Measurements from ENCODE around the gene VAV2. TPM values are rescaled to one million over a fixed set of nuclear protein-coding genes. Genes with fewer than 3 reads are reported as not detected.
A peak's percentile ranks its signal among the peaks of the same experiment; 100 is the strongest.

VAV2 gene
- total and polyA plus RNA-seq, 2 of the 4 experiments (the other 2 are of a cell fraction) = 10.8 to 13.4 TPM

DNA sequence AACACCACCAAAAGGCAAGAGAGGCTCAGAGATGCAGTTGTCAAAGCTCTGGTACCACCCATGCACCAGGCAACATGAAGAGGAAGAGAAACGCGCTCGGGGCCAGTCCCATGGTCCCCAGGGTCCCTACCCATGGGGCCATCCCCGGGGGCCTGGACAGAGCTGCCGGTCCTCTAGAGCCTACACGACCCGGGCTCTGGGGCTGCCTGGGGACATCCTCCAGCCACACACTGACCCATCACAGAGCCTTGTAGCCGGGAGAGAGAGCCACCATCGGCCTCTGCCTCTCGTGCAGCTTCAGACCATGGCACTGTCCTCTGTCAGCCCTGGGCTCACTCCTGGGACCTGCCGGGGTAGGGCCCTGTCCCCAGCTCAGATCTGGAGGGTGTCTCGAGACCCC lies 23.7 kb downstream of the VAV2 start:
- H4K8ac ChIP-seq (ENCODE audit: low read depth in 2 of 2, low read length in 2 of 2) = no peak overlapping the region
- H3K4ac ChIP-seq (ENCODE audit: low read depth, low read length) = no peak overlapping the region
- H3K4me2 ChIP-seq (ENCODE audit: low read depth, low read length) = no peak overlapping the region
- no peak overlapping the region for H2AFZ ChIP-seq (replicated peaks; ENCODE audit: low read length, poor library complexity)
- H3K18ac ChIP-seq (ENCODE audit: low read depth, low read length) = no peak overlapping the region
- H2BK20ac ChIP-seq (ENCODE audit: low read depth, low read length) = no peak overlapping the region
- H3K4me1 ChIP-seq (ENCODE audit: control insufficient read depth, insufficient read depth, low read length) = no peaks in the 10 kb centered on the region
- H2BK120ac ChIP-seq (ENCODE audit: low read depth, low read length) = no peak overlapping the region
- DNase-seq (no peak), ATAC-seq (ENCODE audit: low read depth) (no peak)
- peak overlapping the region; percentile 31 for H2AK9ac ChIP-seq (replicated peaks; ENCODE audit: low read depth, low read length, poor library complexity)
- H3K79me1 ChIP-seq (ENCODE audit: low read depth in 1 of 2, low read length in 2 of 2) = peaks cover 22 to 78% of the 10 kb centered on the region in 2 experiments
- no peak overlapping the region for H3K56ac ChIP-seq (ENCODE audit: extremely low read depth, insufficient read depth, low read length)
- H3K9ac ChIP-seq (ENCODE audit: low read depth, low read length) = no peak overlapping the region
- no peak overlapping the region for H4K5ac ChIP-seq (ENCODE audit: low read depth, low read length)
- in situ Hi-C loops (cut with MboI; ENCODE audit: low sequenced_read_pairs) (no loop called here), intact Hi-C loops (cut with micrococcal nuclease) (no loop called here), dilution Hi-C loops (cut with HindIII; ENCODE audit: low sequenced_read_pairs, unreplicated experiment) (no loop called here)
- no peaks in the 10 kb centered on the region for H3K36me3 ChIP-seq (ENCODE audit: control insufficient read depth, insufficient read depth, low read length)
- no peak for TF ChIP-seq ELK1 (IDR thresholded peaks at IDR 0.05; ENCODE audit: borderline replicate concordance, low read depth, low read length)
- TF ChIP-seq SMC3 (IDR thresholded peaks at IDR 0.05; ENCODE audit: low read depth, low read length) = no peak
- H2AK5ac ChIP-seq (ENCODE audit: low read depth, low read length) = no peak overlapping the region
- H2BK5ac ChIP-seq (ENCODE audit: low read depth, low read length, poor library complexity, severe bottlenecking) = no peak overlapping the region
- 76% methylated on average over 3 of the region's 12 CpGs; no CpG with 5 or more reads in 1 of the 2 experiments for WGBS, 2 experiments (ENCODE audit: extremely low coverage in 2 of 2, insufficient read length in 1 of 2)
- no peak overlapping the region for H3K23ac ChIP-seq (ENCODE audit: low read depth, low read length)
- ChIA-PET CTCF (no interaction called here), POLR2A (ENCODE audit: unreplicated experiment) (no interaction called here)
- BruUV-seq (replicated peaks) = no TSS peak
- peaks cover 77% of the 10 kb centered on the region for H4K20me1 ChIP-seq (ENCODE audit: insufficient read depth, low read length)
- no peak overlapping the region for H2BK15ac ChIP-seq (ENCODE audit: low read depth, low read length)
- H3K4me3 ChIP-seq (ENCODE audit: insufficient read depth, low read depth, low read length) = no peak overlapping the region
- H4K91ac ChIP-seq (ENCODE audit: insufficient read depth, low read depth, low read length) = no peak overlapping the region
- H3K14ac ChIP-seq (replicated peaks; ENCODE audit: low read depth, low read length) = no peak overlapping the region
- no peaks in the 10 kb centered on the region for H3K27me3 ChIP-seq (ENCODE audit: control insufficient read depth, insufficient read depth, low read length)
- no peaks in the 10 kb centered on the region; the same call in 1 of the 2 replicates for H3K9me3 ChIP-seq (ENCODE audit: control insufficient read depth, insufficient read depth, low read length)
- H3K27ac ChIP-seq (ENCODE audit: insufficient read depth, low read length) = no peak overlapping the region
- peaks cover 18% of the 10 kb centered on the region; the same call in 1 of the 2 replicates for H3K9me1 ChIP-seq (ENCODE audit: insufficient read depth, low read length)
